Kidney capillary endothelial cell (primary cell): ENCODE data around the gene PDZK1.
"Not testable (repeated sequence)": the region's sequence is repeated elsewhere in the genome, so short reads cannot be mapped to it uniquely, and the experiment has no call there.

ENCODE experiments used
- DNase-seq: peaks from one replicate; pipeline ENCODE4 v3.0.0-alpha.2; 2018; ENCODE audit warnings: low spot score

Gene PDZK1

GRCh38 chr1:145656245-145656943 lies 50.8 kb downstream of the PDZK1 start:
- DNase-seq = not testable (repeated sequence)

DNA sequence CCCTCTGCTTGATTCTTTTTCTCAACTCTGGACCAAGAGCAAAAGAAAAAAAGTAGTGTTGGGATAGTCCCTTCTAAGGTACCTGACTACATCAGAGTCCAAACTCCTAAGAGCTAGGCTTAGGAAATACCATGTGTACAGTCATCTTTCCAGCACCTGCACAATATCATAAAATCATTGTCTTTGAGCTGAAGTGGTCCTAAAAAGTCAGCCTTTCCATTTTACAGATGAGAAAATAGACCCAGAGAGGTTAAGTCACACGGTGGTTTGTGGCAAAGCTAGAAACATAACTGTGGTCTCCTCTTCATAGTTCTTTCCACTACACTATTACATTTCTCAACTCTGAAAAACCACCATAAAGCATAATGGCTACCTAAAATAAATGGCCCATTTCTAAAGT lies 63.2 kb downstream of the PDZK1 start:
- DNase-seq = not testable (repeated sequence)

DNA sequence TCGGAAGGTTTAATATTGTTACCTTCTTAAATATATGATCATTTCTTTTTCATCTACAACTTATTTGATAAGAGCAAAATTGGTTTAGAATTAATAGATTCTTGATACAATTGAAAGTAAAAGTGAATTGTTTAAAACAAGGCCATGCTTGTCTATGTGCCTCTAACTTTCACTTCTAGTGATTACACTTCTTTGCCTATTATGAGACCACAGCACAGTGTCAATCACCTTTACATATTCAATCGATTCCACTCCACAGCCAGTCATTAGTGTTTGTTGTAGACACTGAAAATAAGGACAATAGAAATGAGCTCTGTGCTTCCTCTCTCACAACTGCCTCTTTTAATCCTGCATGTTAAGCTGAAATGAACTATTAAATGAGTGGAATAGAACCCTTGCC lies 65.3 kb downstream of the PDZK1 start:
- not testable (repeated sequence) for DNase-seq

- DNase-seq = not testable (repeated sequence)
Observed at GRCh38 chr1:145636237-145636636, 70.9 kb downstream of the PDZK1 start.

DNA sequence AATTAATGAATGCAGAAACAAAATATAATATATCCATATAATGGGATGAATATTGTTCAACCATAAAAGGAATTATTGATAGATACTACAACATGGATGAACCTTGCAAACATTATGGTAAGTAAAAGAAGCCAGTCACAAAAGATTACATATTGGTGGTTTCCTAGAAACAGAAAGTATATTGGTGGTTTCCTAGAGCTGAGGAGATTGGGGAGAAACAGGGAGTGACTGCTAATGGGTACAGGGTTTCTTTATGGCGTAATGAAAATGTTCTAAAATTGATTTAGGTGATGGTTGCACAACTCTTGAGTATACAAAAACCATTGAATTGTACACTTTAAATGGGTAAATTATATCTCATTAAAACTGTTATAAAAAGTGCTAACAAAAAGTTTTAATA lies 85.0 kb downstream of the PDZK1 start:
- not testable (repeated sequence) for DNase-seq
